HepG2 (cell line): ENCODE data around the gene DOCK9. TPM values are rescaled to one million over a fixed set of nuclear protein-coding genes. Genes with fewer than 3 reads are reported as not detected.

Source experiments
- ATAC-seq: fragments of 200-7000 bp; cut with Tn5 transposase; 3 replicates; pipeline ENCODE4 v1.9.1; 2020; ENCODE audit warnings: mild to moderate bottlenecking, moderate library complexity
- BruUV-seq: library from RNA; stranded (reverse); fragments of 400-500 nt; replicated peaks from 2 replicates; lab custom pipeline; 2021; lab: Mats Ljungman, UMichigan
- CTCF ChIA-PET: fragments of 300-600 bp; formaldehyde crosslinking; extraction: SDS; loops from one replicate; lab custom pipeline; 2021; ENCODE audit warnings: low total read pairs, inconsistent platforms, low intra/inter-chr PET ratio; lab: Yijun Ruan, JAX
- POLR2A ChIA-PET: fragments of 350-600 bp; sonication (Branson Sonifier 250); formaldehyde crosslinking; loops from one replicate; lab custom pipeline; 2020; ENCODE audit warnings: antibody characterized with exemption, inconsistent platforms; lab: Yijun Ruan, JAX
- DNase-seq: peaks from one replicate; pipeline ENCODE4 v3.0.0-alpha.2; 2015; ENCODE audit warnings: low spot score
- FAIRE-seq: peaks from 3 replicates; lab custom pipeline; 2011; peaks lifted over from hg19 to GRCh38; lab: Jason Lieb, UNC
- H2AFZ ChIP-seq: one replicate; pipeline ENCODE4 v1.6.1; 2011; ENCODE audit warnings: low read length, inconsistent platforms
- H3K27ac ChIP-seq: fragments of 300-600 bp; 3 replicates; pipeline ENCODE4 v1.8.0; 2011; ENCODE audit warnings: mixed run types, mild to moderate bottlenecking, mixed read lengths, low read length, inconsistent platforms; ENCODE audit not compliant: insufficient read depth; ENCODE audit errors: extremely low read length
- H3K27me3 ChIP-seq, 2 experiments: fragments of 200-600 bp in 1 of 2; 2 replicates in 1 of 2; 3 replicates in 1 of 2; pipeline versions ENCODE4 v1.6.0 to v1.8.0; 2011; ENCODE audit warnings: low read length in 2 of 2, mild to moderate bottlenecking in 2 of 2, moderate library complexity in 2 of 2, inconsistent platforms in 1 of 2; ENCODE audit not compliant: insufficient read depth in 2 of 2, control insufficient read depth in 1 of 2
- H3K36me3 ChIP-seq, 2 experiments: fragments of 200-600 bp in 1 of 2; replicated peaks in 1 of 2; 2 replicates in 1 of 2; 3 replicates in 1 of 2; pipeline versions ENCODE4 v1.5.1 to v1.8.0; 2011; ENCODE audit warnings: low read length in 2 of 2, inconsistent platforms in 1 of 2; ENCODE audit not compliant: insufficient read depth in 2 of 2, control insufficient read depth in 1 of 2
- H3K4me1 ChIP-seq: 2 replicates; pipeline ENCODE4 v1.5.1; 2012; ENCODE audit warnings: low read length, inconsistent platforms; ENCODE audit not compliant: insufficient read depth
- H3K4me2 ChIP-seq: 2 replicates; pipeline ENCODE4 v1.6.0; 2011; ENCODE audit warnings: low read depth, low read length, inconsistent platforms
- H3K4me3 ChIP-seq, 3 experiments: fragments of 200-600 bp in 1 of 3; sonication (generic), shearing (Covaris generic) in 1 of 3; replicated peaks in 1 of 3; 2 replicates each; pipeline ENCODE4 v1.5.1; 2011 to 2016; ENCODE audit warnings: low read length in 3 of 3, inconsistent platforms in 2 of 3, low read depth in 2 of 3, mild to moderate bottlenecking in 2 of 3, control low read depth in 1 of 3, mixed read lengths in 1 of 3; ENCODE audit not compliant: insufficient read depth in 1 of 3
- H3K79me2 ChIP-seq: one replicate; pipeline ENCODE4 v1.6.1; 2011; ENCODE audit warnings: low read length, inconsistent platforms; ENCODE audit not compliant: insufficient read depth
- H3K9ac ChIP-seq: 2 replicates; pipeline ENCODE4 v1.6.0; 2011; ENCODE audit warnings: mild to moderate bottlenecking, low read depth, low read length, inconsistent platforms; ENCODE audit not compliant: insufficient read depth
- H3K9me3 ChIP-seq: 2 replicates; pipeline ENCODE4 v1.5.1; 2012; ENCODE audit warnings: mild to moderate bottlenecking, low read length
- H4K20me1 ChIP-seq: 2 replicates; pipeline ENCODE4 v1.6.0; 2011; ENCODE audit warnings: inconsistent platforms, mild to moderate bottlenecking, low read length, moderate library complexity; ENCODE audit not compliant: insufficient read depth
- DMAP1 ChIP-seq: IDR thresholded peaks from 2 replicates; pipeline ENCODE4 v1.6.1; 2016
- HNRNPK ChIP-seq: fragments of 200-400 bp; formaldehyde crosslinking; IDR thresholded peaks from 2 replicates; pipeline ENCODE4 v1.6.1; 2018; ENCODE audit warnings: low read length, low read depth, moderate library complexity, mild to moderate bottlenecking; ENCODE audit not compliant: poor library complexity, severe bottlenecking
- JUNB ChIP-seq: sonication (generic); formaldehyde crosslinking; IDR thresholded peaks from 2 replicates; pipeline ENCODE4 v1.8.0; 2022; ENCODE audit warnings: missing genetic modification reagents, mild to moderate bottlenecking, borderline replicate concordance
- MAF1 ChIP-seq: sonication (generic); formaldehyde crosslinking; IDR thresholded peaks from 2 replicates; pipeline ENCODE4 v1.5.0; 2020; ENCODE audit warnings: missing genetic modification reagents, borderline replicate concordance
- ZBTB49 ChIP-seq: sonication (generic); formaldehyde crosslinking; IDR thresholded peaks from 2 replicates; pipeline ENCODE4 v1.4.0; 2020; ENCODE audit warnings: missing genetic modification reagents, borderline replicate concordance
- ZNF773 ChIP-seq: sonication (generic); formaldehyde crosslinking; IDR thresholded peaks from 2 replicates; pipeline ENCODE4 v1.4.0; 2020; ENCODE audit warnings: missing genetic modification reagents, borderline replicate concordance
- ZNF891 ChIP-seq: sonication (generic); formaldehyde crosslinking; IDR thresholded peaks from 2 replicates; pipeline ENCODE4 v1.5.0; 2020; ENCODE audit warnings: mild to moderate bottlenecking, missing genetic modification reagents
- WGBS: methylation state at CpG from one replicate; pipeline ENCODE4 v1.1.6; 2017; ENCODE audit warnings: low lambda C conversion rate; 5-methylcytosine and 5-hydroxymethylcytosine counted together
- in situ Hi-C: cut with HindIII; loops from 2 replicates; pipeline ENCODE4 v1.10.0; 2017; ENCODE audit warnings: low pct_unique_long_range_greater_than_20kb; ENCODE audit not compliant: extremely low pct_ligation_motif_present
- intact Hi-C: fragments of 100-400 bp; cut with micrococcal nuclease; formaldehyde crosslinking; loops from one replicate; pipeline ENCODE4 v1.10.0; 2022; ENCODE audit not compliant: unreplicated experiment
- polyA plus RNA-seq, 8 experiments: library from polyadenylated mRNA; depleted of rRNA in 3 of 8; stranded (reverse) in 7 of 8; unstranded in 1 of 8; fragments of >200 nt; fragmentation: Illumina TruSeq in 4 of 8; extraction: Trizol in 4 of 8; gene quantifications; 2 replicates each; pipeline versions ENCODE4 v1.2.1 to v1.2.3, GENCODE V29; 2011 to 2016; ENCODE audit warnings: low read depth in 4 of 8, missing spikeins in 1 of 8, mixed read lengths in 1 of 8; ENCODE audit not compliant: insufficient read depth in 1 of 8
- total RNA-seq, 5 experiments: library from RNA; depleted of rRNA; stranded (reverse); fragments of >200 nt; fragmentation: Illumina TruSeq; extraction: Trizol; gene quantifications; 2 replicates each; pipeline ENCODE4 v1.2.3, GENCODE V29; 2016; ENCODE audit warnings: low read depth in 1 of 5
- TF ChIP-seq, protein P1 (sequence below): sonication (generic); formaldehyde crosslinking; IDR thresholded peaks from 2 replicates; pipeline ENCODE4 v1.8.1; 2023; ENCODE audit warnings: mild to moderate bottlenecking, missing genetic modification reagents, borderline replicate concordance

Gene DOCK9
- total and polyA plus RNA-seq, 2 of the 13 experiments (the other 11 are each of a cell fraction or from before 2014, with no cell fraction given), result 0.44 to 0.97 TPM

- WGBS, result 69% methylated on average over 9 of the region's 9 CpGs
- POLR2A ChIA-PET, result no interaction called here
- no peak for ATAC-seq
Measured at GRCh38 chr13:98945863-98946605, 31.8 kb downstream of the DOCK9 start.

More at GRCh38 chr13:98945863-98946605, 31.8 kb downstream of the DOCK9 start:
- in situ Hi-C loops (no loop called here), intact Hi-C loops (no loop called here)
- CTCF ChIA-PET, result no interaction called here
- Histone ChIP-seq H3K27me3 (no peaks in the 10 kb centered on the region), H3K27ac (no peak overlapping the region), H3K9me3 (no peaks in the 10 kb centered on the region), H2AFZ (no peak overlapping the region), H3K36me3 (no peaks in the 10 kb centered on the region), H3K4me3 (no peak overlapping the region), H3K4me2 (no peak overlapping the region), H3K4me1 (no peaks in the 10 kb centered on the region), H3K9ac (no peak overlapping the region), H4K20me1 (no peaks in the 10 kb centered on the region), H3K79me2 (no peaks in the 10 kb centered on the region)
- TF ChIP-seq ZBTB49 (CRISPR knock-in tag) (no peak), HNRNPK (no peak), JUNB (CRISPR knock-in tag) (no peak), MAF1 (no peak), ZNF891 (CRISPR knock-in tag) (no peak), ZNF773 (CRISPR knock-in tag) (no peak), DMAP1 (CRISPR knock-in tag) (no peak)
- TF ChIP-seq, protein P1, sequence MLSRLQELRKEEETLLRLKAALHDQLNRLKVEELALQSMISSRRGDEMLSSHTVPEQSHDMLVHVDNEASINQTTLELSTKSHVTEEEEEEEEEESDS, result no peak
- FAIRE-seq, result no peak
- DNase-seq, result no peak
- no TSS peak for BruUV-seq
